SK-N-SH treated with all-trans-retinoic acid at 6 μM for 48 hours (cell line): Measurements from ENCODE around the gene FNDC3A.

Source experiments
- ARNTL ChIP-seq: fragments of 450-650 bp; formaldehyde crosslinking; IDR thresholded peaks from 2 replicates; pipeline ENCODE4 v1.5.0; 2020; ENCODE audit warnings: low read depth, mild to moderate bottlenecking, moderate library complexity, borderline replicate concordance
- BACH2 ChIP-seq: fragments of 250-450 bp; sonication (Bioruptor Pico); IDR thresholded peaks from 2 replicates; pipeline ENCODE4 v1.9.0; 2021; ENCODE audit warnings: mild to moderate bottlenecking, borderline replicate concordance
- CREB5 ChIP-seq: fragments of 250-450 bp; sonication (Bioruptor Pico); IDR thresholded peaks from 2 replicates; pipeline ENCODE4 v1.5.1; 2020; ENCODE audit warnings: low read depth, mild to moderate bottlenecking, moderate library complexity
- CSDC2 ChIP-seq: fragments of 250-450 bp; sonication (Bioruptor Pico); IDR thresholded peaks from 2 replicates; pipeline ENCODE4 v1.5.0; 2020; ENCODE audit warnings: mild to moderate bottlenecking, moderate library complexity
- CSRNP3 ChIP-seq: fragments of 250-450 bp; sonication (Bioruptor Pico); IDR thresholded peaks from 2 replicates; pipeline ENCODE4 v1.5.1; 2021; ENCODE audit warnings: mild to moderate bottlenecking, moderate library complexity
- OSR1 ChIP-seq: fragments of 250-450 bp; sonication (Bioruptor Pico); IDR thresholded peaks from 2 replicates; pipeline ENCODE4 v1.8.0; 2022; ENCODE audit warnings: moderate library complexity, mild to moderate bottlenecking, inconsistent platforms
- PATZ1 ChIP-seq: fragments of 250-450 bp; sonication (Bioruptor Pico); IDR thresholded peaks from 2 replicates; pipeline ENCODE4 v1.8.0; 2020; ENCODE audit warnings: mild to moderate bottlenecking, moderate library complexity, borderline replicate concordance
- PPARA ChIP-seq: fragments of 250-450 bp; sonication (Bioruptor Pico); IDR thresholded peaks from 2 replicates; pipeline ENCODE4 v1.5.0; 2020; ENCODE audit warnings: mild to moderate bottlenecking, borderline replicate concordance
- SNAI2 ChIP-seq: fragments of 250-450 bp; sonication (Bioruptor Pico); IDR thresholded peaks from 2 replicates; pipeline ENCODE4 v1.5.0; 2020; ENCODE audit warnings: mild to moderate bottlenecking, moderate library complexity
- TOX ChIP-seq: fragments of 250-450 bp; sonication (Bioruptor Pico); IDR thresholded peaks from 2 replicates; pipeline ENCODE4 v1.8.0; 2021; ENCODE audit warnings: mild to moderate bottlenecking, moderate library complexity, borderline replicate concordance
- ZFP3 ChIP-seq: fragments of 250-450 bp; sonication (Bioruptor Pico); IDR thresholded peaks from 2 replicates; pipeline ENCODE4 v1.5.0; 2020; ENCODE audit warnings: mild to moderate bottlenecking, moderate library complexity
- ZFP30 ChIP-seq: fragments of 450-650 bp; formaldehyde crosslinking; IDR thresholded peaks from 2 replicates; pipeline ENCODE4 v1.5.0; 2022; ENCODE audit warnings: mild to moderate bottlenecking, moderate library complexity
- ZNF70 ChIP-seq: fragments of 450-650 bp; formaldehyde crosslinking; IDR thresholded peaks from 2 replicates; pipeline ENCODE4 v1.5.0; 2020; ENCODE audit warnings: mild to moderate bottlenecking, moderate library complexity

- TF ChIP-seq CSDC2 (CRISPR knock-in tag) (no peak), ZNF70 (no peak), BACH2 (no peak), ZFP3 (no peak), ARNTL (CRISPR knock-in tag) (no peak), CREB5 (no peak), CSRNP3 (CRISPR knock-in tag) (no peak), SNAI2 (CRISPR knock-in tag) (no peak), PPARA (no peak), PATZ1 (no peak), ZFP30 (no peak), OSR1 (CRISPR knock-in tag) (no peak), TOX (CRISPR knock-in tag) (no peak)
Measured at GRCh38 chr13:49071341-49071937, 95.7 kb downstream of the FNDC3A start.
